Kidney epithelial cell (primary cell): Measurements from ENCODE around the gene FGGY. TPM values are rescaled to one million over a fixed set of nuclear protein-coding genes. Genes with fewer than 3 reads are reported as not detected.
"Not testable (repeated sequence)": the region's sequence is repeated elsewhere in the genome, so short reads cannot be mapped to it uniquely, and the experiment has no call there.

Experiments used
- DNase-seq: peaks from one replicate; pipeline ENCODE4 v3.0.0-alpha.2; 2010; ENCODE audit warnings: low read depth
- H3K27me3 ChIP-seq: 2 replicates; pipeline ENCODE4 v1.6.0; 2011; ENCODE audit warnings: low read length; ENCODE audit not compliant: control insufficient read depth, insufficient read depth
- H3K36me3 ChIP-seq: 2 replicates; pipeline ENCODE4 v1.5.1; 2011; ENCODE audit warnings: low read length; ENCODE audit not compliant: control insufficient read depth, insufficient read depth
- H3K4me3 ChIP-seq: 2 replicates; pipeline ENCODE4 v1.5.1; 2011; ENCODE audit warnings: low read depth, mild to moderate bottlenecking, control low read depth, low read length
- total RNA-seq: library from RNA; depleted of rRNA; stranded (reverse); fragments of >200 nt; gene quantifications from 2 replicates; pipeline ENCODE4 v1.2.3, GENCODE V29; 2015
- TF ChIP-seq, protein P1 (sequence below): IDR thresholded peaks from 2 replicates; pipeline ENCODE4 v1.5.1; 2011; ENCODE audit warnings: mild to moderate bottlenecking, moderate library complexity, low read length, control low read depth, inconsistent platforms; ENCODE audit not compliant: insufficient read depth, poor library complexity, severe bottlenecking

The FGGY gene
- total RNA-seq, 1 donor from 2014 or later, result 8.6 TPM

DNA sequence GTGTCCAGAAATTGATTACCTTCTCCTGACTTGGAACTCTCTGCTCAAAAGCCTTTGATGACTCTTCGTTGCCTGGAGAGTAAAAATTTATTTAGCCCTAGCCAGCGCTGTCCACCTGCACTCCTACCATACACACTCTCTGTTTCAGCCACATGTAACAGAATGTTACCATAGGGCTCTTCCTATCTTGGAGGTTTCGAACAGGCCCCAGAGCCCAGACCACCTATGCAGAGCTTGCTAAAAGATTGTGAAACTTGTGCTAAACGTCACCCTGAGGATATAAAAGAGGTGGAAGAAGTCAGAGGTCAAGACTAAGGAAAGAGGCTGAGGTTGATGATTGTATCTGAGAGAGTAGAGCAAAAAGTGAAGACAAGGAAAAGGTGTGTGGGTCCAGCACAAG, 280.9 kb downstream of the FGGY start:
- no peak for DNase-seq
- no peaks in the 10 kb centered on the region for H3K27me3 ChIP-seq
- H3K36me3 ChIP-seq, result no peaks in the 10 kb centered on the region
- H3K4me3 ChIP-seq, result no peak overlapping the region
- TF ChIP-seq, protein P1, sequence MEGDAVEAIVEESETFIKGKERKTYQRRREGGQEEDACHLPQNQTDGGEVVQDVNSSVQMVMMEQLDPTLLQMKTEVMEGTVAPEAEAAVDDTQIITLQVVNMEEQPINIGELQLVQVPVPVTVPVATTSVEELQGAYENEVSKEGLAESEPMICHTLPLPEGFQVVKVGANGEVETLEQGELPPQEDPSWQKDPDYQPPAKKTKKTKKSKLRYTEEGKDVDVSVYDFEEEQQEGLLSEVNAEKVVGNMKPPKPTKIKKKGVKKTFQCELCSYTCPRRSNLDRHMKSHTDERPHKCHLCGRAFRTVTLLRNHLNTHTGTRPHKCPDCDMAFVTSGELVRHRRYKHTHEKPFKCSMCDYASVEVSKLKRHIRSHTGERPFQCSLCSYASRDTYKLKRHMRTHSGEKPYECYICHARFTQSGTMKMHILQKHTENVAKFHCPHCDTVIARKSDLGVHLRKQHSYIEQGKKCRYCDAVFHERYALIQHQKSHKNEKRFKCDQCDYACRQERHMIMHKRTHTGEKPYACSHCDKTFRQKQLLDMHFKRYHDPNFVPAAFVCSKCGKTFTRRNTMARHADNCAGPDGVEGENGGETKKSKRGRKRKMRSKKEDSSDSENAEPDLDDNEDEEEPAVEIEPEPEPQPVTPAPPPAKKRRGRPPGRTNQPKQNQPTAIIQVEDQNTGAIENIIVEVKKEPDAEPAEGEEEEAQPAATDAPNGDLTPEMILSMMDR, result no peak

DNA sequence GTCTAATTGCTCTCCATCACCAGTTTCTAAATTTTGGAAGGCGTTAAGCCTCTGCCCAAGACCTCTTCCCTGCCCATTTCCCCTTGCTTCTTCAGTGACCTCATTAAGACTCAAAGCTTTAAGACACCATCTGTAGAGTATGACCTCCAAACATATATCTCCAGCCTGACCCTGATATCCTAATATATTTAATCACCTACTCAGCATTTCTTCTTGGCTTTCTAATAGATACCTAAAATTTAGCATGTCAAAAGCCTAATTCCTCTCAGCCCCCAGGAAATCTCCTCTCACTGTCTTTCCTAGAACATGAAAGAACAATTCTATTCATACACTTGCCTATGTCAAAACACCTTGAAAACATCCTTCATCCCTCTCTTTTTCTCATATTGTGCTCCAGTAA, 282.3 kb downstream of the FGGY start:
- Histone ChIP-seq H3K36me3 (no peaks in the 10 kb centered on the region), H3K27me3 (no peaks in the 10 kb centered on the region), H3K4me3 (no peak overlapping the region)
- TF ChIP-seq, protein P1, result no peak
- DNase-seq, result no peak

DNA sequence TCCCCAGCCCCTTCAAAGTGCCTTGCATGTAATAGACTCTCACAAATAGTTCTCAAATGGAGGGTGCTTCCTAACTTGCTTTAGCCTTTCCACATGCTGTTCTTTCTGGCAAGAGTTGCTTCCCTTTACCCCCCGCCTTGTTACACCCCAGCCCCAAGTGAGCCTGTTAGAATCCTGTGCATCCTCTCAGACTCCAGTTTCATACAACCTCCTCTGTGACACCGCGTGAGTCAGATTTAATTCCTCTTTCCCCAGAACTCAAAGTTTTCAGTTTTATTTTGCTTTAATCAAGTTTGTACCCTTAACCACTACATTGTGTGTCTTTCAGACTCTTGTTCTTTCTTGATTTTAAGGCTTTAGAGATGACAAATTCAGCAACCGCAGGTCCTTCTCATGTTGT, 283.4 kb downstream of the FGGY start:
- DNase-seq, result no peak
- Histone ChIP-seq H3K36me3 (no peaks in the 10 kb centered on the region), H3K27me3 (no peaks in the 10 kb centered on the region), H3K4me3 (no peak overlapping the region)
- TF ChIP-seq, protein P1, result no peak

DNA sequence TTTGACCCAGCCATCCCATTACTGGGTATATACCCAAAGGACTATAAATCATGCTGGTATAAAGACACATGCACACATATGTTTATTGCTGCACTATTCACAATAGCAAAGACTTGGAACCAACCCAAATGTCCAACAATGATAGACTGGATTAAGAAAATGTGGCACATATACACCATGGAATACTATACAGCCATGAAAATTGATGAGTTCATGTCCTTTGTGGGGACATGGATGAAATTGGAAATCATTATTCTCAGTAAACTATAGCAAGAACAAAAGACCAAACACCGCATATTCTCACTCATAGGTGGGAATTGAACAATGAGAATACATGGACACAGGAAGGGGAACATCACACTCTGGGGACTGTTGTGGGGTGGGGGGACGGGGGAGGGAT, 295.5 kb downstream of the FGGY start:
- DNase-seq, H3K4me3 ChIP-seq: not testable (repeated sequence)

DNA sequence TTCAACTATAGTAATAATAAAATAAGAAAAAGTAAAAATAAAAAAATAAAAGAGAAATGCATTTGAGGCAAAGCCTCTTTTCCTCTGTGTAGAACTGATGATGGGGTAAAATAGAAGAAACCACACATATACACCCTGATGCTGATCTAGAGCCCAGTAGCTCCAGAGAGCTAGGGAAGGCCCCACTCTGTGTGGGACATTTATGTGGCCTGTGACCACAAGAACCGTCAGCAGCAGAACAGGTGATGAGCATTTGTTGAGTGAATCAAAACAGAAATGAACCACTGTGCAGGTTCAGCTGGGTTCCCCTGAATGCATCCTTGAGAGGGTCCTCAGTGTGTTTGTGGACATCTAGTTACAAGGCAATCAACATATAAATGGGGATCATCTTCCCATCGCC, 296.0 kb downstream of the FGGY start:
- no peak for DNase-seq
- H3K27me3 ChIP-seq, result no peaks in the 10 kb centered on the region
- H3K36me3 ChIP-seq, result no peaks in the 10 kb centered on the region
- TF ChIP-seq, protein P1, result no peak
- H3K4me3 ChIP-seq, result no peak overlapping the region

More for the DNA sequence above, 295.5 kb downstream of the FGGY start:
- not testable (repeated sequence) for H3K27me3 ChIP-seq, H3K36me3 ChIP-seq

DNA sequence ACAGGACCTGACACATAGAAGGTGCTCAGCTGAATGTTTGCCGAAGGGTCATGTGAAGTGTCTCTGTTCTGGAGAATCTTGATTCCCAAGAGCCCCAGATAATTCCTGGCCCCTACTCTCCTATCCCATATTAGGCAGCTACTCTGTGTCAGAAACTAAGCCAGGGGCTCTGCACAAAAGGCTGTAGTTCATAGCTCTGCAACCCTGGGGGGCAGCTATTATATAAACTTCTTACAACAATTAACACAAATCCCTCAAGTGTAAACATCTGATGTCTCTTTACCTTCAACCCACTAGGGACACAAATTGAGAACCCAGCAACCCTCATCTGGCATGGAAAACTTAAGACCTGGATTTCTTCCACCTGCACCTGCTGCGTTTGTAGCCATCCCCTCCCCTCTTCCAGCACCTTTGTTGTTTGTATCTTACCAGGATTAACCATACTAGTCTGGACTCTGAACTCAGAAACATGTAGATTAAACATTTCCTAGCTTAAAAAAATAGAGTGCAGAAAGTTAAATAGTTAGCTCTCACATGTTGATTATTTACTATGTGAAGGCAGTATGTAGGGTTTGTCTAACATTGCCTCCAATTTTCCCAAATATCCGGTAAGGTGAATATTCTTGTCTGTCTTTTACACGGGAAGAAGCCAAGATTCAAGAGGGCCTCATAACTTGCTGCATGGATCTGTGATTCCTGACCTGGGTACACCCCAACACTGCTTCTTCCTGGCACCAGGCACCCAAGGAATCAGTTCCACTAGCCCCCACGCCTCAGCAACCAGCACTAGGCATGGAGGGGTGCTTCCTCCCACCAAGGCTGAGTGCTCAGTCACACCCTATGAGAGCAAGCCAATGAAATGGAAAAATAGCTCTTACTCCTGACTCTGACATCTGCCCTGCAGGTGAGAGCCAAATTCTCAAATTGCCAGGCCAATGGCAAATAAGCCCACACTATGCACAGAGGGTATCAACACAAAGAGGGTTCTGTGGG, 297.2 kb downstream of the FGGY start:
- Histone ChIP-seq H3K4me3 (no peak overlapping the region), H3K36me3 (no peaks in the 10 kb centered on the region), H3K27me3 (no peaks in the 10 kb centered on the region)
- no peak for DNase-seq
- TF ChIP-seq, protein P1, result no peak
